GM23338 (cell line): ENCODE data around the gene COL5A2. TPM values are rescaled to one million over a fixed set of nuclear protein-coding genes. Genes with fewer than 3 reads are reported as not detected.

Source experiments
- ATAC-seq: fragments of 200-7000 bp; cut with Tn5 transposase; 3 replicates; pipeline ENCODE4 v1.9.1; 2020
- DNase-seq: peaks from one replicate; pipeline ENCODE4 v3.0.0-alpha.2; 2015; ENCODE audit warnings: low spot score
- H2AFZ ChIP-seq: fragments of 200-600 bp; sonication (generic); 2 replicates; pipeline ENCODE4 v1.8.0; 2016; ENCODE audit warnings: antibody characterized with exemption, mild to moderate bottlenecking, moderate library complexity
- H3F3A ChIP-seq: fragments of 200-600 bp; sonication (generic); replicated peaks from 2 replicates; pipeline ENCODE4 v1.8.0; 2017; ENCODE audit warnings: antibody characterized with exemption, mixed run types, low read depth
- H3K27ac ChIP-seq: fragments of 200-600 bp; sonication (generic); 2 replicates; pipeline ENCODE4 v1.6.1; 2016; ENCODE audit warnings: low read depth
- H3K27me3 ChIP-seq: fragments of 200-600 bp; sonication (generic); 2 replicates; pipeline ENCODE4 v1.8.0; 2016; ENCODE audit warnings: mild to moderate bottlenecking, mixed run types, moderate library complexity; ENCODE audit not compliant: insufficient read depth
- H3K36me3 ChIP-seq: fragments of 200-600 bp; sonication (generic); 2 replicates; pipeline ENCODE4 v1.8.0; 2016; ENCODE audit warnings: mild to moderate bottlenecking; ENCODE audit not compliant: insufficient read depth
- H3K4me1 ChIP-seq: fragments of 200-600 bp; sonication (generic); 2 replicates; pipeline ENCODE4 v1.8.0; 2016; ENCODE audit warnings: mild to moderate bottlenecking, moderate library complexity; ENCODE audit not compliant: insufficient read depth
- H3K4me2 ChIP-seq: fragments of 200-600 bp; sonication (generic); 2 replicates; pipeline ENCODE4 v1.7.1; 2017; ENCODE audit warnings: mixed run types
- H3K4me3 ChIP-seq: fragments of 200-600 bp; sonication (generic); 2 replicates; pipeline ENCODE4 v1.6.1; 2016; ENCODE audit warnings: mixed run types
- H3K79me2 ChIP-seq: fragments of 200-600 bp; sonication (generic); replicated peaks from 2 replicates; pipeline ENCODE4 v1.8.0; 2017; ENCODE audit warnings: mild to moderate bottlenecking; ENCODE audit not compliant: insufficient read depth
- H3K9me2 ChIP-seq: fragments of 200-600 bp; sonication (generic); 2 replicates; pipeline ENCODE4 v1.8.0; 2017; ENCODE audit not compliant: insufficient read depth
- H4K20me1 ChIP-seq: fragments of 200-600 bp; sonication (generic); replicated peaks from 2 replicates; pipeline ENCODE4 v1.8.0; 2017; ENCODE audit warnings: mild to moderate bottlenecking; ENCODE audit not compliant: insufficient read depth
- H3K27ac Mint-ChIP-seq: 2 replicates; pipeline ENCODE4 v1.8.0; 2020; ENCODE audit warnings: inconsistent platforms, mild to moderate bottlenecking, moderate library complexity, mixed read lengths
- H3K27me3 Mint-ChIP-seq: 3 replicates; pipeline ENCODE4 v1.8.0; 2022; ENCODE audit warnings: low read depth, mild to moderate bottlenecking, moderate library complexity, mixed read lengths, inconsistent platforms; ENCODE audit not compliant: insufficient read depth, poor library complexity
- H3K36me3 Mint-ChIP-seq: 3 replicates; pipeline ENCODE4 v1.8.0; 2021; ENCODE audit warnings: low read depth, mild to moderate bottlenecking, inconsistent platforms, moderate library complexity, mixed read lengths
- H3K4me1 Mint-ChIP-seq: 3 replicates; pipeline ENCODE4 v1.8.0; 2020; ENCODE audit warnings: mild to moderate bottlenecking, inconsistent platforms, mixed read lengths
- H3K4me3 Mint-ChIP-seq: 3 replicates; pipeline ENCODE4 v1.8.0; 2021; ENCODE audit warnings: moderate library complexity, mild to moderate bottlenecking, inconsistent platforms, mixed read lengths
- H3K9me3 Mint-ChIP-seq: 3 replicates; pipeline ENCODE4 v1.8.0; 2020; ENCODE audit warnings: moderate library complexity, mild to moderate bottlenecking, inconsistent platforms, mixed read lengths
- CREB1 ChIP-seq: fragments of 250-450 bp; sonication (Bioruptor Pico); IDR thresholded peaks from 2 replicates; pipeline ENCODE4 v1.5.0; 2020; ENCODE audit warnings: low read depth, mild to moderate bottlenecking, moderate library complexity
- EZH2 ChIP-seq: fragments of 200-600 bp; sonication (generic); IDR thresholded peaks from one replicate; pipeline ENCODE4 v1.8.0; 2017; ENCODE audit warnings: antibody characterized with exemption, mild to moderate bottlenecking, low read depth; ENCODE audit not compliant: unreplicated experiment
- EZH2phosphoT487 ChIP-seq: fragments of 200-600 bp; sonication (generic); IDR thresholded peaks from one replicate; pipeline ENCODE4 v1.8.1; 2018; ENCODE audit warnings: antibody characterized with exemption; ENCODE audit not compliant: unreplicated experiment
- JUNB ChIP-seq: IDR thresholded peaks from one replicate; pipeline ENCODE4 v1.6.1; 2016; ENCODE audit warnings: antibody characterized with exemption; ENCODE audit not compliant: unreplicated experiment
- NANOG ChIP-seq: IDR thresholded peaks from 2 replicates; pipeline ENCODE4 v1.6.1; 2016; ENCODE audit warnings: antibody characterized with exemption, borderline replicate concordance
- POLR2AphosphoS5 ChIP-seq: IDR thresholded peaks from 2 replicates; pipeline ENCODE4 v1.6.1; 2016; ENCODE audit warnings: antibody characterized with exemption, low read depth
- STAT1 ChIP-seq: IDR thresholded peaks from one replicate; pipeline ENCODE4 v1.6.1; 2016; ENCODE audit warnings: antibody characterized with exemption; ENCODE audit not compliant: unreplicated experiment
- ZNF114 ChIP-seq: fragments of 250-450 bp; sonication (Bioruptor Pico); IDR thresholded peaks from 2 replicates; pipeline ENCODE4 v1.5.0; 2020; ENCODE audit warnings: mild to moderate bottlenecking, moderate library complexity
- ZNF331 ChIP-seq: fragments of 250-450 bp; sonication (Bioruptor Pico); IDR thresholded peaks from 2 replicates; pipeline ENCODE4 v1.5.0; 2020; ENCODE audit warnings: low read depth, mild to moderate bottlenecking, moderate library complexity
- polyA plus RNA-seq: library from polyadenylated mRNA; unstranded; fragments of >200 nt; fragmentation: Nextera tagmentation; extraction: Ambion mirVana; gene quantifications from 2 replicates; pipeline ENCODE4 v1.2.1, GENCODE V29; 2016
- total RNA-seq: library from RNA; depleted of rRNA; stranded (reverse); fragments of >200 nt; shearing (Covaris generic); gene quantifications from 2 replicates; pipeline ENCODE4 v1.2.3, GENCODE V29; 2014
- TF ChIP-seq, protein P1 (sequence below): IDR thresholded peaks from 2 replicates; pipeline ENCODE4 v1.6.1; 2016; ENCODE audit warnings: antibody characterized with exemption
- TF ChIP-seq, protein P2 (sequence below): IDR thresholded peaks from one replicate; pipeline ENCODE4 v1.6.1; 2018; ENCODE audit warnings: antibody characterized with exemption; ENCODE audit not compliant: unreplicated experiment
- TF ChIP-seq, protein P3 (sequence below): fragments of 250-450 bp; sonication (Bioruptor Pico); IDR thresholded peaks from 2 replicates; pipeline ENCODE4 v1.5.0; 2020; ENCODE audit warnings: mild to moderate bottlenecking, moderate library complexity
- TF ChIP-seq, protein P4 (sequence below), 2 experiments: fragments of 200-600 bp in 1 of 2; sonication (generic) in 1 of 2; conservative IDR thresholded peaks; 2 replicates each; pipeline versions ENCODE4 v1.5.1 to v1.6.1; 2016 to 2017; ENCODE audit warnings: antibody characterized with exemption in 2 of 2, low read depth in 2 of 2, mild to moderate bottlenecking in 2 of 2, moderate library complexity in 1 of 2

COL5A2 gene
- total and polyA plus RNA-seq, 2 experiments from 2014 or later, result 6.7 to 19.7 TPM

DNA sequence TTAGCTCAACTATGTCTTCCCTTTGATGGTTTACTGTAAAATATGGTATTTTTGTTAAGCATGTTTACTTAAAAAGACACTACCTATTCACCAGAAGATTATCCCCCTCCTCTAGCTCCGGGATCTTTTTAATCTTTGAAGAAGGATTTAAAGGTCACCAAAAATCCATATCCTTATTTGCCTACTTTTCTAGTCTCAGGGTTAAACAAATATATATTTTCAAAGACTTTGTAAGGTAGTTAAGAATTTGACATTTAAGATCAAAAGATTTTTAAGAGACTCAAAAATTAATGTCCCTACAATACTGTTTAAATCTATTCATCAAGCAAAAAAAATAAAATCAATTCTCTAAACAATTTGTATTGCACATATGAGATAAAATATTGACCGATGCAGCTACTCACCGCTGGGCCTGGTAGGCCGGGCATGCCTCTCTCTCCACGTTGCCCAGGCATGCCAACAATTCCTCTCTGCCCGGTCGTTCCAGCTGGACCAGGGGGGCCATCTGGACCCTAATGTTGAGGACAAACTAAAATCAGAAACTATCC is 129.3 kb downstream of the COL5A2 start:
- H2AFZ ChIP-seq, result no peak overlapping the region
- no peaks in the 10 kb centered on the region for H3K9me2 ChIP-seq
- H3K27me3 ChIP-seq, result no peaks in the 10 kb centered on the region
- ATAC-seq (no peak), DNase-seq (no peak)
- peaks cover 3% of the 10 kb centered on the region; the same call in 1 of the 2 replicates for H3K4me1 ChIP-seq
- H3F3A ChIP-seq, result no peaks in the 10 kb centered on the region
- Mint-ChIP-seq H3K36me3 (0 out of 3 replicates have a peak, but pooled peaks cover 3% of the 10 kb centered on the region), H3K4me3 (no peak overlapping the region), H3K27me3 (no peaks in the 10 kb centered on the region), H3K9me3 (no peaks in the 10 kb centered on the region), H3K4me1 (peaks cover 4% of the 10 kb centered on the region; the same call in 2 of the 3 replicates), H3K27ac (no peak overlapping the region)
- no peaks in the 10 kb centered on the region for H4K20me1 ChIP-seq
- no peaks in the 10 kb centered on the region for H3K36me3 ChIP-seq
- TF ChIP-seq STAT1 (no peak), EZH2phosphoT487 (no peak), JUNB (no peak), CREB1 (no peak), EZH2 (no peak), POLR2AphosphoS5 (no peak), ZNF331 (CRISPR knock-in tag) (no peak), NANOG (no peak), ZNF114 (no peak)
- TF ChIP-seq, protein P1, sequence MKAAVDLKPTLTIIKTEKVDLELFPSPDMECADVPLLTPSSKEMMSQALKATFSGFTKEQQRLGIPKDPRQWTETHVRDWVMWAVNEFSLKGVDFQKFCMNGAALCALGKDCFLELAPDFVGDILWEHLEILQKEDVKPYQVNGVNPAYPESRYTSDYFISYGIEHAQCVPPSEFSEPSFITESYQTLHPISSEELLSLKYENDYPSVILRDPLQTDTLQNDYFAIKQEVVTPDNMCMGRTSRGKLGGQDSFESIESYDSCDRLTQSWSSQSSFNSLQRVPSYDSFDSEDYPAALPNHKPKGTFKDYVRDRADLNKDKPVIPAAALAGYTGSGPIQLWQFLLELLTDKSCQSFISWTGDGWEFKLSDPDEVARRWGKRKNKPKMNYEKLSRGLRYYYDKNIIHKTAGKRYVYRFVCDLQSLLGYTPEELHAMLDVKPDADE, result no peak
- TF ChIP-seq, protein P2, sequence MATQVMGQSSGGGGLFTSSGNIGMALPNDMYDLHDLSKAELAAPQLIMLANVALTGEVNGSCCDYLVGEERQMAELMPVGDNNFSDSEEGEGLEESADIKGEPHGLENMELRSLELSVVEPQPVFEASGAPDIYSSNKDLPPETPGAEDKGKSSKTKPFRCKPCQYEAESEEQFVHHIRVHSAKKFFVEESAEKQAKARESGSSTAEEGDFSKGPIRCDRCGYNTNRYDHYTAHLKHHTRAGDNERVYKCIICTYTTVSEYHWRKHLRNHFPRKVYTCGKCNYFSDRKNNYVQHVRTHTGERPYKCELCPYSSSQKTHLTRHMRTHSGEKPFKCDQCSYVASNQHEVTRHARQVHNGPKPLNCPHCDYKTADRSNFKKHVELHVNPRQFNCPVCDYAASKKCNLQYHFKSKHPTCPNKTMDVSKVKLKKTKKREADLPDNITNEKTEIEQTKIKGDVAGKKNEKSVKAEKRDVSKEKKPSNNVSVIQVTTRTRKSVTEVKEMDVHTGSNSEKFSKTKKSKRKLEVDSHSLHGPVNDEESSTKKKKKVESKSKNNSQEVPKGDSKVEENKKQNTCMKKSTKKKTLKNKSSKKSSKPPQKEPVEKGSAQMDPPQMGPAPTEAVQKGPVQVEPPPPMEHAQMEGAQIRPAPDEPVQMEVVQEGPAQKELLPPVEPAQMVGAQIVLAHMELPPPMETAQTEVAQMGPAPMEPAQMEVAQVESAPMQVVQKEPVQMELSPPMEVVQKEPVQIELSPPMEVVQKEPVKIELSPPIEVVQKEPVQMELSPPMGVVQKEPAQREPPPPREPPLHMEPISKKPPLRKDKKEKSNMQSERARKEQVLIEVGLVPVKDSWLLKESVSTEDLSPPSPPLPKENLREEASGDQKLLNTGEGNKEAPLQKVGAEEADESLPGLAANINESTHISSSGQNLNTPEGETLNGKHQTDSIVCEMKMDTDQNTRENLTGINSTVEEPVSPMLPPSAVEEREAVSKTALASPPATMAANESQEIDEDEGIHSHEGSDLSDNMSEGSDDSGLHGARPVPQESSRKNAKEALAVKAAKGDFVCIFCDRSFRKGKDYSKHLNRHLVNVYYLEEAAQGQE, result no peak
- TF ChIP-seq, protein P3, sequence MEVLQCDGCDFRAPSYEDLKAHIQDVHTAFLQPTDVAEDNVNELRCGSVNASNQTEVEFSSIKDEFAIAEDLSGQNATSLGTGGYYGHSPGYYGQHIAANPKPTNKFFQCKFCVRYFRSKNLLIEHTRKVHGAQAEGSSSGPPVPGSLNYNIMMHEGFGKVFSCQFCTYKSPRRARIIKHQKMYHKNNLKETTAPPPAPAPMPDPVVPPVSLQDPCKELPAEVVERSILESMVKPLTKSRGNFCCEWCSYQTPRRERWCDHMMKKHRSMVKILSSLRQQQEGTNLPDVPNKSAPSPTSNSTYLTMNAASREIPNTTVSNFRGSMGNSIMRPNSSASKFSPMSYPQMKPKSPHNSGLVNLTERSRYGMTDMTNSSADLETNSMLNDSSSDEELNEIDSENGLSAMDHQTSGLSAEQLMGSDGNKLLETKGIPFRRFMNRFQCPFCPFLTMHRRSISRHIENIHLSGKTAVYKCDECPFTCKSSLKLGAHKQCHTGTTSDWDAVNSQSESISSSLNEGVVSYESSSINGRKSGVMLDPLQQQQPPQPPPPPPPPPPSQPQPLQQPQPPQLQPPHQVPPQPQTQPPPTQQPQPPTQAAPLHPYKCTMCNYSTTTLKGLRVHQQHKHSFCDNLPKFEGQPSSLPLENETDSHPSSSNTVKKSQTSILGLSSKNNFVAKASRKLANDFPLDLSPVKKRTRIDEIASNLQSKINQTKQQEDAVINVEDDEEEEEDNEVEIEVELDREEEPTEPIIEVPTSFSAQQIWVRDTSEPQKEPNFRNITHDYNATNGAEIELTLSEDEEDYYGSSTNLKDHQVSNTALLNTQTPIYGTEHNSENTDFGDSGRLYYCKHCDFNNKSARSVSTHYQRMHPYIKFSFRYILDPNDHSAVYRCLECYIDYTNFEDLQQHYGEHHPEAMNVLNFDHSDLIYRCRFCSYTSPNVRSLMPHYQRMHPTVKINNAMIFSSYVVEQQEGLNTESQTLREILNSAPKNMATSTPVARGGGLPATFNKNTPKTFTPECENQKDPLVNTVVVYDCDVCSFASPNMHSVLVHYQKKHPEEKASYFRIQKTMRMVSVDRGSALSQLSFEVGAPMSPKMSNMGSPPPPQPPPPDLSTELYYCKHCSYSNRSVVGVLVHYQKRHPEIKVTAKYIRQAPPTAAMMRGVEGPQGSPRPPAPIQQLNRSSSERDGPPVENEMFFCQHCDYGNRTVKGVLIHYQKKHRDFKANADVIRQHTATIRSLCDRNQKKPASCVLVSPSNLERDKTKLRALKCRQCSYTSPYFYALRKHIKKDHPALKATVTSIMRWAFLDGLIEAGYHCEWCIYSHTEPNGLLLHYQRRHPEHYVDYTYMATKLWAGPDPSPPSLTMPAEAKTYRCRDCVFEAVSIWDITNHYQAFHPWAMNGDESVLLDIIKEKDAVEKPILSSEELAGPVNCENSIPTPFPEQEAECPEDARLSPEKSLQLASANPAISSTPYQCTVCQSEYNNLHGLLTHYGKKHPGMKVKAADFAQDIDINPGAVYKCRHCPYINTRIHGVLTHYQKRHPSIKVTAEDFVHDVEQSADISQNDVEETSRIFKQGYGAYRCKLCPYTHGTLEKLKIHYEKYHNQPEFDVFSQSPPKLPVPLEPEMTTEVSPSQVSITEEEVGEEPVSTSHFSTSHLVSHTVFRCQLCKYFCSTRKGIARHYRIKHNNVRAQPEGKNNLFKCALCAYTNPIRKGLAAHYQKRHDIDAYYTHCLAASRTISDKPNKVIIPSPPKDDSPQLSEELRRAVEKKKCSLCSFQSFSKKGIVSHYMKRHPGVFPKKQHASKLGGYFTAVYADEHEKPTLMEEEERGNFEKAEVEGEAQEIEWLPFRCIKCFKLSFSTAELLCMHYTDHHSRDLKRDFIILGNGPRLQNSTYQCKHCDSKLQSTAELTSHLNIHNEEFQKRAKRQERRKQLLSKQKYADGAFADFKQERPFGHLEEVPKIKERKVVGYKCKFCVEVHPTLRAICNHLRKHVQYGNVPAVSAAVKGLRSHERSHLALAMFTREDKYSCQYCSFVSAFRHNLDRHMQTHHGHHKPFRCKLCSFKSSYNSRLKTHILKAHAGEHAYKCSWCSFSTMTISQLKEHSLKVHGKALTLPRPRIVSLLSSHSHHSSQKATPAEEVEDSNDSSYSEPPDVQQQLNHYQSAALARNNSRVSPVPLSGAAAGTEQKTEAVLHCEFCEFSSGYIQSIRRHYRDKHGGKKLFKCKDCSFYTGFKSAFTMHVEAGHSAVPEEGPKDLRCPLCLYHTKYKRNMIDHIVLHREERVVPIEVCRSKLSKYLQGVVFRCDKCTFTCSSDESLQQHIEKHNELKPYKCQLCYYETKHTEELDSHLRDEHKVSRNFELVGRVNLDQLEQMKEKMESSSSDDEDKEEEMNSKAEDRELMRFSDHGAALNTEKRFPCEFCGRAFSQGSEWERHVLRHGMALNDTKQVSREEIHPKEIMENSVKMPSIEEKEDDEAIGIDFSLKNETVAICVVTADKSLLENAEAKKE (CRISPR knock-in tag), result no peak
- TF ChIP-seq, protein P4, sequence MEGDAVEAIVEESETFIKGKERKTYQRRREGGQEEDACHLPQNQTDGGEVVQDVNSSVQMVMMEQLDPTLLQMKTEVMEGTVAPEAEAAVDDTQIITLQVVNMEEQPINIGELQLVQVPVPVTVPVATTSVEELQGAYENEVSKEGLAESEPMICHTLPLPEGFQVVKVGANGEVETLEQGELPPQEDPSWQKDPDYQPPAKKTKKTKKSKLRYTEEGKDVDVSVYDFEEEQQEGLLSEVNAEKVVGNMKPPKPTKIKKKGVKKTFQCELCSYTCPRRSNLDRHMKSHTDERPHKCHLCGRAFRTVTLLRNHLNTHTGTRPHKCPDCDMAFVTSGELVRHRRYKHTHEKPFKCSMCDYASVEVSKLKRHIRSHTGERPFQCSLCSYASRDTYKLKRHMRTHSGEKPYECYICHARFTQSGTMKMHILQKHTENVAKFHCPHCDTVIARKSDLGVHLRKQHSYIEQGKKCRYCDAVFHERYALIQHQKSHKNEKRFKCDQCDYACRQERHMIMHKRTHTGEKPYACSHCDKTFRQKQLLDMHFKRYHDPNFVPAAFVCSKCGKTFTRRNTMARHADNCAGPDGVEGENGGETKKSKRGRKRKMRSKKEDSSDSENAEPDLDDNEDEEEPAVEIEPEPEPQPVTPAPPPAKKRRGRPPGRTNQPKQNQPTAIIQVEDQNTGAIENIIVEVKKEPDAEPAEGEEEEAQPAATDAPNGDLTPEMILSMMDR (conservative IDR thresholded peaks at IDR 0.05; ENCODE audit: low read depth in 2 of 2), result no peak
- no peak overlapping the region for H3K27ac ChIP-seq
- H3K79me2 ChIP-seq, result no peaks in the 10 kb centered on the region
- no peak overlapping the region for H3K4me2 ChIP-seq
- no peak overlapping the region for H3K4me3 ChIP-seq
